Measurements from ENCODE around the gene NF2.
A peak's percentile ranks its signal among the peaks of the same experiment; 100 is the strongest.

The NF2 gene

GRCh38 chr22:29703569-29704195 is 100.2 kb downstream of the NF2 start:
- peaks cover 55% of the 10 kb centered on the region for H3K4me1 ChIP-seq (ENCODE audit: control insufficient read depth, insufficient read depth, low read length)
- H3K27me3 ChIP-seq (ENCODE audit: control insufficient read depth, insufficient read depth, low read length) = peaks cover 50% of the 10 kb centered on the region
- no peak overlapping the region for H3K9ac ChIP-seq (ENCODE audit: low read length)
- H3K9me3 ChIP-seq (ENCODE audit: control insufficient read depth, insufficient read depth, low read depth, low read length) = no peaks in the 10 kb centered on the region
- peak overlapping the region; percentile 6; the same call in 1 of the 2 replicates for H3K4me3 ChIP-seq (ENCODE audit: low read depth, low read length)
- no peak overlapping the region for H3K27ac ChIP-seq (ENCODE audit: low read depth, low read length)
- H3K36me3 ChIP-seq (ENCODE audit: control insufficient read depth, insufficient read depth, low read length) = no peaks in the 10 kb centered on the region

- no peak overlapping the region for H3K27ac ChIP-seq (ENCODE audit: low read depth, low read length)
- peaks cover 54% of the 10 kb centered on the region for H3K27me3 ChIP-seq (ENCODE audit: control insufficient read depth, insufficient read depth, low read length)
- no peak overlapping the region for H3K9ac ChIP-seq (ENCODE audit: low read length)
- H3K9me3 ChIP-seq (ENCODE audit: control insufficient read depth, insufficient read depth, low read depth, low read length) = no peaks in the 10 kb centered on the region
- no peak overlapping the region for H3K4me3 ChIP-seq (ENCODE audit: low read depth, low read length)
- no peaks in the 10 kb centered on the region for H3K36me3 ChIP-seq (ENCODE audit: control insufficient read depth, insufficient read depth, low read length)
- peaks cover 55% of the 10 kb centered on the region for H3K4me1 ChIP-seq (ENCODE audit: control insufficient read depth, insufficient read depth, low read length)
Measured at GRCh38 chr22:29704528-29705285, 101.3 kb downstream of the NF2 start.

GRCh38 chr22:29705651-29706050 is 102.2 kb downstream of the NF2 start:
- Histone ChIP-seq H3K27me3 (ENCODE audit: control insufficient read depth, insufficient read depth, low read length) (peaks cover 59% of the 10 kb centered on the region), H3K27ac (ENCODE audit: low read depth, low read length) (no peak overlapping the region), H3K4me1 (ENCODE audit: control insufficient read depth, insufficient read depth, low read length) (peaks cover 50% of the 10 kb centered on the region), H3K9ac (ENCODE audit: low read length) (no peak overlapping the region), H3K36me3 (ENCODE audit: control insufficient read depth, insufficient read depth, low read length) (no peaks in the 10 kb centered on the region), H3K9me3 (ENCODE audit: control insufficient read depth, insufficient read depth, low read depth, low read length) (no peaks in the 10 kb centered on the region), H3K4me3 (ENCODE audit: low read depth, low read length) (no peak overlapping the region)

GRCh38 chr22:29706486-29706885 is 103.1 kb downstream of the NF2 start:
- Histone ChIP-seq H3K27ac (ENCODE audit: low read depth, low read length) (no peak overlapping the region), H3K27me3 (ENCODE audit: control insufficient read depth, insufficient read depth, low read length) (peaks cover 53% of the 10 kb centered on the region), H3K9ac (ENCODE audit: low read length) (no peak overlapping the region), H3K4me3 (ENCODE audit: low read depth, low read length) (no peak overlapping the region), H3K9me3 (ENCODE audit: control insufficient read depth, insufficient read depth, low read depth, low read length) (no peaks in the 10 kb centered on the region), H3K4me1 (ENCODE audit: control insufficient read depth, insufficient read depth, low read length) (peaks cover 42% of the 10 kb centered on the region), H3K36me3 (ENCODE audit: control insufficient read depth, insufficient read depth, low read length) (no peaks in the 10 kb centered on the region)

GRCh38 chr22:29707010-29707409 is 103.6 kb downstream of the NF2 start:
- no peaks in the 10 kb centered on the region for H3K36me3 ChIP-seq (ENCODE audit: control insufficient read depth, insufficient read depth, low read length)
- peaks cover 51% of the 10 kb centered on the region for H3K27me3 ChIP-seq (ENCODE audit: control insufficient read depth, insufficient read depth, low read length)
- peaks cover 37% of the 10 kb centered on the region for H3K4me1 ChIP-seq (ENCODE audit: control insufficient read depth, insufficient read depth, low read length)
- H3K4me3 ChIP-seq (ENCODE audit: low read depth, low read length) = no peak overlapping the region
- H3K27ac ChIP-seq (ENCODE audit: low read depth, low read length) = no peak overlapping the region
- H3K9ac ChIP-seq (ENCODE audit: low read length) = no peak overlapping the region
- H3K9me3 ChIP-seq (ENCODE audit: control insufficient read depth, insufficient read depth, low read depth, low read length) = no peaks in the 10 kb centered on the region

GRCh38 chr22:29707471-29707870 is 104.0 kb downstream of the NF2 start:
- no peak overlapping the region for H3K9ac ChIP-seq (ENCODE audit: low read length)

DNA sequence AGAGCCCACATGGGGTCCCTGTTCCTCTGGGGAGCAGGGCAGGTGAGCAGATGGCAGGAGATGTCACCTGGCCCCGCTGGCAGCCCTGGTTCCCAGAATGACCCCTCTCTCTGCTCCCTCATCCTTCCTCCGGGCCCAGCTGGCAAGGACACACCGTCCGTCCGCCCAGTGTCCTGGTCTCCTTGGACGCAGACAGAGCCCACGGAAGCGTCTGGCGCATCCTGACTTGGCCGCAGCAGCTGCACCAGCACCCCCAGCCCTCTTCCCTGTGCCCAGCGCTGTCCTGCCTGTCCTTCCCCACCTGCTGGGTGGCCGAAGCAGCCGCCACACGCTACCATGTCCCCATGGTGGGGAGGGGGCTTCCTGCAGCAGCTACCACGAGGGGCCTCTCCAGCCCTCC is 106.8 kb downstream of the NF2 start:
- no peaks in the 10 kb centered on the region for H3K9me3 ChIP-seq (ENCODE audit: control insufficient read depth, insufficient read depth, low read depth, low read length)
- H3K36me3 ChIP-seq (ENCODE audit: control insufficient read depth, insufficient read depth, low read length) = no peaks in the 10 kb centered on the region
- H3K27ac ChIP-seq (ENCODE audit: low read depth, low read length) = no peak overlapping the region
- peaks cover 12% of the 10 kb centered on the region for H3K4me1 ChIP-seq (ENCODE audit: control insufficient read depth, insufficient read depth, low read length)
- H3K9ac ChIP-seq (ENCODE audit: low read length) = no peak overlapping the region
- peaks cover 31% of the 10 kb centered on the region for H3K27me3 ChIP-seq (ENCODE audit: control insufficient read depth, insufficient read depth, low read length)
- H3K4me3 ChIP-seq (ENCODE audit: low read depth, low read length) = no peak overlapping the region

More at GRCh38 chr22:29707471-29707870, 104.0 kb downstream of the NF2 start:
- Histone ChIP-seq H3K4me1 (ENCODE audit: control insufficient read depth, insufficient read depth, low read length) (peaks cover 33% of the 10 kb centered on the region), H3K27me3 (ENCODE audit: control insufficient read depth, insufficient read depth, low read length) (peaks cover 47% of the 10 kb centered on the region), H3K27ac (ENCODE audit: low read depth, low read length) (no peak overlapping the region), H3K4me3 (ENCODE audit: low read depth, low read length) (no peak overlapping the region), H3K9me3 (ENCODE audit: control insufficient read depth, insufficient read depth, low read depth, low read length) (no peaks in the 10 kb centered on the region), H3K36me3 (ENCODE audit: control insufficient read depth, insufficient read depth, low read length) (no peaks in the 10 kb centered on the region)

GRCh38 chr22:29710922-29711593 is 107.6 kb downstream of the NF2 start:
- no peak overlapping the region for H3K9ac ChIP-seq (ENCODE audit: low read length)
- H3K4me3 ChIP-seq (ENCODE audit: low read depth, low read length) = no peak overlapping the region
- no peaks in the 10 kb centered on the region for H3K9me3 ChIP-seq (ENCODE audit: control insufficient read depth, insufficient read depth, low read depth, low read length)
- H3K36me3 ChIP-seq (ENCODE audit: control insufficient read depth, insufficient read depth, low read length) = no peaks in the 10 kb centered on the region
- H3K4me1 ChIP-seq (ENCODE audit: control insufficient read depth, insufficient read depth, low read length) = peaks cover 7% of the 10 kb centered on the region
- no peak overlapping the region for H3K27ac ChIP-seq (ENCODE audit: low read depth, low read length)
- peaks cover 28% of the 10 kb centered on the region for H3K27me3 ChIP-seq (ENCODE audit: control insufficient read depth, insufficient read depth, low read length)

DNA sequence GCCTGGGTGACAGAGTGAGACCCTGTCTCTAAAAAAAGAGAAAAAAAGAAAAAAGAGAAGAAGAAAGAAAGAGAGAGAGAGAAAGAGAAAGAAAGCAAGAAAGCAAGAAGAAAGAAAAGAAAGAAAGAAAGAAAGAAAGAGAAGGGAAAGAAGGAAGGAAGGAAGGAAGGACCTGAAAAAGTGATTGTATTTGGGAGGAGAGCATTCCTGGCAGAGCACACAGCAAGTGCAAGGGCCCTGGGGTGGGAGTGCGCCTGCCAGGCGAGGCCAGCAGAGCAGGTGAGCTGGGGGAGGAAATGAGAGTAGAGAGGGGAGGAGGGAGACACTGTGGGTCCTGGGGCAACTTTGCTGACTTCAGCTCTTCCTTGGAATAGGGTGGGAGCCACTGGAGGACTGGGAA is 108.7 kb downstream of the NF2 start:
- Histone ChIP-seq H3K27me3 (ENCODE audit: control insufficient read depth, insufficient read depth, low read length) (peaks cover 28% of the 10 kb centered on the region), H3K9ac (ENCODE audit: low read length) (no peak overlapping the region), H3K4me1 (ENCODE audit: control insufficient read depth, insufficient read depth, low read length) (no peaks in the 10 kb centered on the region; the same call in 1 of the 2 replicates), H3K36me3 (ENCODE audit: control insufficient read depth, insufficient read depth, low read length) (no peaks in the 10 kb centered on the region), H3K4me3 (ENCODE audit: low read depth, low read length) (no peak overlapping the region), H3K9me3 (ENCODE audit: control insufficient read depth, insufficient read depth, low read depth, low read length) (no peaks in the 10 kb centered on the region), H3K27ac (ENCODE audit: low read depth, low read length) (no peak overlapping the region)

- H3K27me3 ChIP-seq (ENCODE audit: control insufficient read depth, insufficient read depth, low read length) = peaks cover 36% of the 10 kb centered on the region
- no peak overlapping the region for H3K27ac ChIP-seq (ENCODE audit: low read depth, low read length)
- no peaks in the 10 kb centered on the region for H3K9me3 ChIP-seq (ENCODE audit: control insufficient read depth, insufficient read depth, low read depth, low read length)
- H3K4me3 ChIP-seq (ENCODE audit: low read depth, low read length) = no peak overlapping the region
- H3K9ac ChIP-seq (ENCODE audit: low read length) = no peak overlapping the region
- H3K4me1 ChIP-seq (ENCODE audit: control insufficient read depth, insufficient read depth, low read length) = no peaks in the 10 kb centered on the region; the same call in 1 of the 2 replicates
- H3K36me3 ChIP-seq (ENCODE audit: control insufficient read depth, insufficient read depth, low read length) = no peaks in the 10 kb centered on the region
Measured at GRCh38 chr22:29713156-29713727, 109.8 kb downstream of the NF2 start.

GRCh38 chr22:29715240-29715639 is 111.8 kb downstream of the NF2 start:
- Histone ChIP-seq H3K27ac (ENCODE audit: low read depth, low read length) (no peak overlapping the region), H3K36me3 (ENCODE audit: control insufficient read depth, insufficient read depth, low read length) (no peaks in the 10 kb centered on the region), H3K9ac (ENCODE audit: low read length) (no peak overlapping the region), H3K4me1 (ENCODE audit: control insufficient read depth, insufficient read depth, low read length) (no peaks in the 10 kb centered on the region; the same call in 1 of the 2 replicates), H3K27me3 (ENCODE audit: control insufficient read depth, insufficient read depth, low read length) (peaks cover 46% of the 10 kb centered on the region), H3K9me3 (ENCODE audit: control insufficient read depth, insufficient read depth, low read depth, low read length) (no peaks in the 10 kb centered on the region), H3K4me3 (ENCODE audit: low read depth, low read length) (no peak overlapping the region)

All from HUES6 (cell line).